Endometrial microvascular endothelial cells (primary cell): ENCODE data around the gene CD109. TPM values are rescaled to one million over a fixed set of nuclear protein-coding genes. Genes with fewer than 3 reads are reported as not detected.
"Not testable (repeated sequence)": the region's sequence is repeated elsewhere in the genome, so short reads cannot be mapped to it uniquely, and the experiment has no call there.

ENCODE experiments used
- in situ Hi-C: cut with HindIII; loops from 2 replicates; pipeline ENCODE4 v1.10.0; 2017; ENCODE audit warnings: low sequenced_read_pairs, low pct_unique_long_range_greater_than_20kb; ENCODE audit errors: inconsistent ontology term
- total RNA-seq: library from RNA; depleted of rRNA; stranded (reverse); fragments of >200 nt; gene quantifications from one replicate; pipeline ENCODE4 v1.2.3, GENCODE V29; 2015; ENCODE audit errors: inconsistent ontology term

CD109 gene
- total RNA-seq, 1 donor from 2014 or later, result 45.8 TPM

- in situ Hi-C loops, result no loop called here
Measured at GRCh38 chr6:73817253-73817652, 121.2 kb downstream of the CD109 start.

DNA sequence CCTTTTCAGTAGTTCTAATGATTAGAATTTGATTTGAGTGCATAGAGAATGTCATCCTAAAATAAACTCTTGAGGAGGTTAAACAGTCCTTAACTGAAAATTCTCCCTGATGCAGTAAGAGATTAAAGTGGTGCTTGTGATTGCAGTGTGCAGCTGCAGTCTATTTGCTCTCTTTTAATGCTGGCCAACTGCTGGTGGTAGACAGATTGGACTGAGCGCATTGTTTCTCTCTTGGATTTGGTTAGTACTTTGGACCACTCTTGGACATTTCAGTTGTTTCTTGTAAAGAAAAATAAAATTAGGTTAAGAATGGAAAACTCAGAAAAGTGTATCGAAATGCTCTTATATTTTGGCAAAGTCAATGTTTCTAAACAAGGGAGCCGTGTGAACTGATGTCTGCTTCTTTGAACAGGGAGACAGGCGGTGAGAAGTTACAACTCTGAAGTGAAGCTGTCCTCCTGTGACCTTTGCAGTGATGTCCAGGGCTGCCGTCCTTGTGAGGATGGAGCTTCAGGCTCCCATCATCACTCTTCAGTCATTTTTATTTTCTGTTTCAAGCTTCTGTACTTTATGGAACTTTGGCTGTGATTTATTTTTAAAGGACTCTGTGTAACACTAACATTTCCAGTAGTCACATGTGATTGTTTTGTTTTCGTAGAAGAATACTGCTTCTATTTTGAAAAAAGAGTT lies 127.2 kb downstream of the CD109 start:
- in situ Hi-C loops, result no loop called here

DNA sequence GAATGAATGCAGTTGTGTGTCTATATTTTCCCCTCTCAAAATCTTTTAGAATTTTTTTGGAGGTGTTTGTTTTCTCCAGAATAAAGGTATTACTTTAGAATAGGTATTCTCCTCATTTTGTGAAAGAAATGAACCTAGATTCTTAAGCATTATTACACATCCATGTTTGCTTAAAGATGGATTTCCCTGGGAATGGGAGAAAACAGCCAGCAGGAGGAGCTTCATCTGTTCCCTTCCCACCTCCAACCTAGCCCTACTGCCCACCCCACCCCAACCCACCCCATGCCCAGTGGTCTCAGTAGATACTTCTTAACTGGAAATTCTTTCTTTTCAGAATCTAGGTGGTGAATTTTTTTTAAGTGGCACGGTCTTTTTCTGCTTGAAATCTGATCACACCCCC lies 127.8 kb downstream of the CD109 start:
- in situ Hi-C loops, result no loop called here

GRCh38 chr6:73826571-73826970 lies 130.6 kb downstream of the CD109 start:
- in situ Hi-C loops, result no loop called here

DNA sequence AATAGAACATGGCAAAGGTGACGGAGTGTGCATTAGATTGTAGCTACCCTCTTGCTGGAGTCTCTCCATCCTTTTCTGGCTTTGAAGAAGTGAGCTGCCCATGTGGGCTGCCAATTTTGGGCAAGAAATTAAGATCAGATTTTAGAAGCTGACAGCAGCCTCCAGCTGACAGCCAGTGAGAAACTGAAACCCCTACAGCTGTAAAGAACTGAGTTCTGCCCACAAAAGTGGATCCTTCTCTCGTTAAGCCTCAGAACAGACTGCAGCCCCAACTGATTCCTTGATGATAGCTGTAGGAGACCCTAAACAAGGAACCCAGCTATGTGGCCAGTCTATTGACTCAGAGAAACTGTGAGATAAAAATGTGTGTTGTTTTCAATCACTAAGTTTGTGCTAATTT lies 134.1 kb downstream of the CD109 start:
- in situ Hi-C loops, result no loop called here

- in situ Hi-C loops, result no loop called here
Measured at GRCh38 chr6:73832313-73832712, 136.3 kb downstream of the CD109 start.

GRCh38 chr6:73844696-73845095 lies 148.7 kb downstream of the CD109 start:
- in situ Hi-C loops, result not testable (repeated sequence)

DNA sequence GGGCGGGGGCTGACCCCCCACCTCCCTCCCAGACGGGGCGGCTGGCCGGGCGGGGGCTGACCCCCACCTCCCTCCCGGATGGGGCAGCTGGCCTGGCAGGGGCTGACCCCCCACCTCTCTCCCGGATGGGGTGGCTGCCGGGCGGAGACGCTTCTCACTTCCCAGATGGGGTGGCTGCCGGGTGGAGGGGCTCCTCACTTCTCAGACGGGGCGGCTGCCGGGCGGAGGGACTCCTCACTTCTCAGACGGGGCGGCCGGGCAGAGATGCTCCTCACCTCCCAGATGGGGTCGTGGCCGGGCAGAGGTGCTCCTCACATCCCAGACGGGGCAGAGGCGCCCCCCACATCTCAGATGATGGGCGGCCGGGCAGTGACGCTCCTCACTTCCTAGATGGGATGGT lies 155.0 kb downstream of the CD109 start:
- in situ Hi-C loops, result not testable (repeated sequence)

GRCh38 chr6:73854998-73855718 lies 159.2 kb downstream of the CD109 start:
- in situ Hi-C loops, result no loop called here

DNA sequence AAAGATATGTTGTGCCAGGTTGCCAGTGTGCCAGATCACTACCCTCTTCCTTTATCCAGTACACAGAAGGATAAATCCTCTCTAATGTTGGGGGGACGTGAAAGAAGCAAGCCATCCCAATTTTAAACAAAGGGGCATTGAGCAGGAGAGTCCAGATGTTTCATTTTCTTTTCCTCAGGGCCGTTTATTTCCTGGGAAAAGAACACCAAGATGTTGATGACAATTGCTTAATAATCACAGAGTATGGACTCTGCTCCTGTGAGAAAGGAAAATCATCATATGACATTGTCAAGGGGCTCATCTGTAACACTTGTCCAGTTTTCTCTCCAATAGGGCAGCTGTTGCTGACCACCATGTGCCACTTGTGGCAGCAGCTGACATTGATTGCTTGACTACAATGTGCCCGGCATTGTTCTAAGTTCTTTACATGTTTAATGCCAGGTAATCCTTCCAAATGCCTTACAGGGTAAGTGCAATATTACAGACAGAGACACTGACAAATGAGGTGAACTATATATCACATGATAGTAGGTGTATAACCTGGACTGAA lies 161.4 kb downstream of the CD109 start:
- in situ Hi-C loops, result no loop called here

DNA sequence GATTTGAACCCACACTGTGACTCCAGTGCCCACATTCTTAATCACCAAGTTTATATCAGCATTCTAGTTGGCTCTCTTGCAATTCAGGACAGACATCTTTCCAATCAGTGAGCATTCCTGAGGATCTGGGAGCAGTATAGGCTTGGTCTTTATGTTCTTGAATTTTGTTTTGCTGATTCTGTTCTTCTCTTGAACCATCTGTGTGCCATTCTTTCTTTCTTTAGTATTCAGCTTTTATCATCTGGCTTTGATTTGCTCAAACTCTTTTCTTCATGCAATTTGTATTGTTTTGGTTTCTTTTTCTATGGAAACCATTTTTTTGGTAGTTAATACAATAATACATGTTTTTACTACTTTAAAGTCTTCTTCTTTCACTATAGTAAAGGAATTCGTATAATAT lies 162.4 kb downstream of the CD109 start:
- in situ Hi-C loops, result no loop called here

- in situ Hi-C loops, result no loop called here
Measured at GRCh38 chr6:73860303-73860702, 164.3 kb downstream of the CD109 start.

DNA sequence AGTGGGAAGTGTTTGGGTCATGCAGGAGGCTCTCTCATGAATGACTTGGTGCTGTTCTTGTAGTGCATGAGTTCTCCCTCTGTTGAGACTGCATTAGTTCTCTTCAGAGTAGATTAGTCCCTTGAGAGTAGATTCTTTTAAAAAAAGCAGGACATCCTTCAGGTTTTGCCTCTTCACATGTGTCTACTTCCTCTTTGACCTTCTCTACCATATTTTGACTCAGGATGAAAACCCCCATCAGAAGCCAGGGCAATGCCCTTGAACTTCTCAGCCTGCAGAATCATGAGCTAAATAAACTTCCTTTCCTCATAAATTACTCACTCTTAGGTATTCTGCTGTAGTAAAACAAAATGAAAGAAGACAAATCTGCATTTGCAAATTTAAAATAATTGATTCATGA lies 170.3 kb downstream of the CD109 start:
- in situ Hi-C loops, result no loop called here

DNA sequence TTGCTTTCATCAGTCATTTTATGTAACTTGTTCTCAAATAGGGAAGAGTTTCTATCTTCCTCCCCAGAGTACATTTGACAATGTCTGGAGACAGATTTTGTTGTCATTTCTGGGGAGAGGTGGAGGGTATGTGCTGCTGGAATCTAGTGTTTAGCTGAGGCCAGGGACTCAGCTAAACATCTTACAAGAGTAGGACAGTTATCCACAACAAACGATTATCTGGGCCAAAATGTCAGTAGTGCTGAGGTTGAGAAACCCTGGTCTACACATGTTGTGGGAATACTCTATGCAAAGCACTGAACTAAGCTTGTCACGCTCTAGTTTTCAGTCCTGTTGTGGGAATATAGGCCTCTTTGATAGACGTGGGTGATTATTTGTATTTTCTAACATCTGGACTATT lies 171.4 kb downstream of the CD109 start:
- in situ Hi-C loops, result no loop called here

- in situ Hi-C loops, result no loop called here
Measured at GRCh38 chr6:73870907-73871306, 174.9 kb downstream of the CD109 start.

GRCh38 chr6:73873081-73873480 lies 177.1 kb downstream of the CD109 start:
- in situ Hi-C loops, result no loop called here

Other genes with a start within 250 kb of the CD109 start
- 16.9 TPM for gene CGAS, start 243.9 kb upstream of the CD109 start, total RNA-seq
- gene MTO1, start 234.5 kb upstream of the CD109 start, total RNA-seq, result 42.9 TPM
- 10,343 TPM for gene EEF1A1, start 175.2 kb upstream of the CD109 start, total RNA-seq
- 15.1 TPM for gene SLC17A5, start 42.2 kb upstream of the CD109 start, total RNA-seq